SK-N-SH (cell line): ENCODE data around the gene TWNK. TPM values are rescaled to one million over a fixed set of nuclear protein-coding genes. Genes with fewer than 3 reads are reported as not detected.
"Not testable (repeated sequence)": the region's sequence is repeated elsewhere in the genome, so short reads cannot be mapped to it uniquely, and the experiment has no call there.

ENCODE experiments used
- CTCF ChIA-PET: fragments of 300-600, 350-600 bp; formaldehyde crosslinking; extraction: SDS; loops from one replicate; lab custom pipeline; 2021; lab: Yijun Ruan, JAX
- POLR2A ChIA-PET: fragments of 350-600 bp; sonication (Branson Sonifier 250); formaldehyde crosslinking; extraction: SDS; loops from one replicate; lab custom pipeline; 2020; ENCODE audit warnings: antibody characterized with exemption, inconsistent platforms; lab: Yijun Ruan, JAX
- DNase-seq: peaks from one replicate; pipeline ENCODE4 v3.0.0; 2012
- H2AFZ ChIP-seq: fragments of 200-600 bp; sonication (generic); 2 replicates; pipeline ENCODE4 v1.8.1; 2016; ENCODE audit warnings: antibody characterized with exemption, mild to moderate bottlenecking, low read depth
- H3F3A ChIP-seq: fragments of 200-600 bp; sonication (generic); replicated peaks from 2 replicates; pipeline ENCODE3; 2016; ENCODE audit warnings: antibody characterized with exemption, mild to moderate bottlenecking; ENCODE audit not compliant: insufficient read depth
- H3K27ac ChIP-seq, 2 experiments: fragments of 200-500 bp in 1 of 2; fragments of 200-600 bp in 1 of 2; sonication (Bioruptor generic) in 1 of 2; sonication (generic), shearing (Covaris generic) in 1 of 2; 2 replicates each; pipeline versions ENCODE4 v1.5.1 to v1.6.1; 2014 to 2016; ENCODE audit warnings: low read depth in 2 of 2, inconsistent platforms in 1 of 2, low read length in 1 of 2, mild to moderate bottlenecking in 1 of 2, mixed read lengths in 1 of 2
- H3K27me3 ChIP-seq: fragments of 200-600 bp; sonication (generic), shearing (Covaris generic); 2 replicates; pipeline ENCODE4 v1.6.1; 2016; ENCODE audit warnings: mixed run types; ENCODE audit not compliant: insufficient read depth
- H3K36me3 ChIP-seq, 2 experiments: fragments of 200-500 bp in 1 of 2; fragments of 200-600 bp in 1 of 2; sonication (Bioruptor generic) in 1 of 2; sonication (generic) in 1 of 2; replicated peaks in 1 of 2; 2 replicates each; pipeline versions ENCODE3 to v1.5.1; 2014 to 2016; ENCODE audit warnings: low read length in 1 of 2, mild to moderate bottlenecking in 1 of 2; ENCODE audit not compliant: insufficient read depth in 2 of 2, control insufficient read depth in 1 of 2
- H3K4me1 ChIP-seq, 2 experiments: fragments of 200-500 bp in 1 of 2; fragments of 200-600 bp in 1 of 2; sonication (Bioruptor generic) in 1 of 2; sonication (generic), shearing (Covaris generic) in 1 of 2; 2 replicates each; pipeline versions ENCODE4 v1.5.1 to v1.6.1; 2014 to 2016; ENCODE audit warnings: low read depth in 1 of 2, low read length in 1 of 2, mixed run types in 1 of 2; ENCODE audit not compliant: insufficient read depth in 2 of 2, control insufficient read depth in 1 of 2
- H3K4me2 ChIP-seq: fragments of 200-600 bp; sonication (generic), shearing (Covaris generic); 2 replicates; pipeline ENCODE4 v1.6.1; 2017; ENCODE audit warnings: mixed run types
- H3K4me3 ChIP-seq, 2 experiments: fragments of 200-500 bp in 1 of 2; fragments of 200-600 bp in 1 of 2; sonication (Bioruptor generic) in 1 of 2; sonication (generic), shearing (Covaris generic) in 1 of 2; 2 replicates each; pipeline versions ENCODE4 v1.5.1 to v1.8.1; 2014 to 2016; ENCODE audit warnings: low read depth in 2 of 2, inconsistent platforms in 1 of 2, low read length in 1 of 2, mild to moderate bottlenecking in 1 of 2, mixed read lengths in 1 of 2, moderate library complexity in 1 of 2
- H3K79me2 ChIP-seq: fragments of 200-600 bp; sonication (generic); 2 replicates; pipeline ENCODE4 v1.8.1; 2017; ENCODE audit warnings: mild to moderate bottlenecking; ENCODE audit not compliant: insufficient read depth
- H3K9ac ChIP-seq: fragments of 200-600 bp; sonication (generic); 2 replicates; pipeline ENCODE4 v1.6.1; 2017; ENCODE audit warnings: mixed run types
- H3K9me2 ChIP-seq: fragments of 200-600 bp; sonication (generic); 2 replicates; pipeline ENCODE4 v1.6.1; 2017; ENCODE audit warnings: mixed run types
- H3K9me3 ChIP-seq: fragments of 200-600 bp; sonication (generic); 2 replicates; pipeline ENCODE4 v1.6.1; 2017; ENCODE audit warnings: mixed run types, mild to moderate bottlenecking, moderate library complexity
- H4K20me1 ChIP-seq: fragments of 200-600 bp; sonication (generic); 2 replicates; pipeline ENCODE4 v1.6.1; 2017; ENCODE audit warnings: mild to moderate bottlenecking, mixed run types; ENCODE audit not compliant: insufficient read depth
- ELF1 ChIP-seq: IDR thresholded peaks from 2 replicates; pipeline ENCODE4 v1.4.0; 2012
- EP300 ChIP-seq, 2 experiments: IDR thresholded peaks; 2 replicates each; pipeline versions ENCODE4 v1.4.0 to v1.6.1; 2012; ENCODE audit warnings: borderline replicate concordance in 1 of 2, low read depth in 1 of 2, low read length in 1 of 2
- FOSL2 ChIP-seq: IDR thresholded peaks from 2 replicates; pipeline ENCODE4 v1.4.0; 2012; ENCODE audit warnings: low read depth, mild to moderate bottlenecking, moderate library complexity, borderline replicate concordance
- GABPA ChIP-seq: IDR thresholded peaks from 2 replicates; pipeline ENCODE4 v1.4.0; 2012; ENCODE audit warnings: low read depth, mild to moderate bottlenecking
- GATA2 ChIP-seq: sonication (generic); formaldehyde crosslinking; IDR thresholded peaks from 2 replicates; pipeline ENCODE4 v1.5.0; 2020; ENCODE audit warnings: mild to moderate bottlenecking, missing genetic modification reagents
- IRF3 ChIP-seq: fragments of 150-350 bp; IDR thresholded peaks from 2 replicates; pipeline ENCODE4 v1.6.1; 2016; ENCODE audit warnings: mild to moderate bottlenecking, low read depth, low read length
- MEF2A ChIP-seq: IDR thresholded peaks from 2 replicates; pipeline ENCODE4 v1.4.0; 2012; ENCODE audit warnings: low read depth, borderline replicate concordance
- MXI1 ChIP-seq: IDR thresholded peaks from 2 replicates; pipeline ENCODE4 v1.6.1; 2012; ENCODE audit warnings: mild to moderate bottlenecking, low read depth, low read length, improper control_type of control experiment
- PBX3 ChIP-seq: IDR thresholded peaks from 2 replicates; pipeline ENCODE4; 2012
- RAD21 ChIP-seq: IDR thresholded peaks from 2 replicates; pipeline ENCODE4 v1.6.1; 2012; ENCODE audit warnings: mild to moderate bottlenecking, low read length
- REST ChIP-seq: IDR thresholded peaks from 2 replicates; pipeline ENCODE4 v1.6.1; 2012; ENCODE audit warnings: mild to moderate bottlenecking, low read depth, low read length, moderate library complexity
- RXRA ChIP-seq: IDR thresholded peaks from 2 replicates; pipeline ENCODE4 v1.4.0; 2012; ENCODE audit warnings: low read depth, mild to moderate bottlenecking, borderline replicate concordance
- TAF1 ChIP-seq: IDR thresholded peaks from 2 replicates; pipeline ENCODE4 v1.6.1; 2012; ENCODE audit warnings: low read depth, mild to moderate bottlenecking, low read length, moderate library complexity, borderline replicate concordance
- TCF12 ChIP-seq: IDR thresholded peaks from 2 replicates; pipeline ENCODE4 v1.4.0; 2012
- TEAD4 ChIP-seq: IDR thresholded peaks from 2 replicates; pipeline ENCODE4 v1.4.0; 2012; ENCODE audit warnings: mild to moderate bottlenecking, borderline replicate concordance; ENCODE audit not compliant: insufficient read depth
- USF2 ChIP-seq: fragments of 150-350 bp; IDR thresholded peaks from 2 replicates; pipeline ENCODE4 v1.6.1; 2017; ENCODE audit warnings: antibody characterized with exemption, low read length, low read depth, borderline replicate concordance
- whole genome bisulfite sequencing: methylation state at CpG from one replicate; pipeline ENCODE4 v1.1.6; 2017; ENCODE audit warnings: low lambda C conversion rate; 5-methylcytosine and 5-hydroxymethylcytosine counted together
- polyA plus RNA-seq, 3 experiments: library from polyadenylated mRNA; depleted of rRNA; stranded (reverse); fragments of >200 nt; gene quantifications; 2 replicates each; pipeline ENCODE4 v1.2.3, GENCODE V29; 2012

Gene TWNK
- polyA plus RNA-seq, 1 of the 3 experiments (the other 2 are of a cell fraction) = 16.4 TPM

- H3K27me3 ChIP-seq, H3K9me2 ChIP-seq, H3K9me3 ChIP-seq, H2AFZ ChIP-seq, H3K9ac ChIP-seq, POLR2A ChIA-PET, H3K27ac ChIP-seq, H3K4me3 ChIP-seq, DNase-seq: not testable (repeated sequence)
- H4K20me1 ChIP-seq = peaks cover 39% of the 10 kb centered on the region
- peaks cover 38 to 48% of the 10 kb centered on the region in 2 experiments for H3K36me3 ChIP-seq
- peaks cover 25% of the 10 kb centered on the region for H3F3A ChIP-seq
- H3K4me1 ChIP-seq = peaks cover 7 to 31% of the 10 kb centered on the region in 2 experiments; a peak in 2 of 4 replicates
- WGBS = 89% methylated on average over 4 of the region's 4 CpGs
- H3K4me2 ChIP-seq = peak overlapping the region; percentile 94
- CTCF ChIA-PET = interaction anchor here (1.0 to 15.0 kb wide), 7 partner anchors 8 to 108 kb away, joined by 3 to 198 read pairs (median 4); no protein-coding TSS in a partner anchor
- H3K79me2 ChIP-seq = peaks cover 47% of the 10 kb centered on the region
These were observed 47.1 kb downstream of the TWNK start for GRCh38 chr10:101034404-101034803.

- H3K9me3 ChIP-seq = no peaks in the 10 kb centered on the region
- WGBS = no CpG with 5 or more reads among the region's 7 CpGs
- peaks cover 39% of the 10 kb centered on the region for H4K20me1 ChIP-seq
- H3K27me3 ChIP-seq = no peaks in the 10 kb centered on the region
- H3K9ac ChIP-seq = no peak overlapping the region
- peaks cover 38 to 53% of the 10 kb centered on the region in 2 experiments for H3K36me3 ChIP-seq
- no peak overlapping the region for H3K4me3 ChIP-seq
- DNase-seq = no peak
- TF ChIP-seq USF2 = no peak
- TF ChIP-seq EP300 (IDR thresholded peaks at IDR 0.05; ENCODE audit: borderline replicate concordance in 1 of 2, low read depth in 1 of 2, low read length in 1 of 2) = no peak
- TF ChIP-seq MXI1 = no peak
- TF ChIP-seq ELF1 = no peak
- TF ChIP-seq RAD21 = no peak
- TF ChIP-seq FOSL2 = no peak
- no peak for TF ChIP-seq MEF2A
- TF ChIP-seq RXRA = no peak
- no peak for TF ChIP-seq IRF3
- no peak for TF ChIP-seq REST
- no peak for TF ChIP-seq TEAD4
- TF ChIP-seq PBX3 = no peak
- TF ChIP-seq GATA2 (CRISPR knock-in tag) = no peak
- no peak for TF ChIP-seq TCF12
- TF ChIP-seq GABPA = no peak
- TF ChIP-seq TAF1 = no peak
- H3K27ac ChIP-seq = no peak overlapping the region
- no peaks in the 10 kb centered on the region for H3K9me2 ChIP-seq
- H3K4me1 ChIP-seq = peaks cover 7 to 22% of the 10 kb centered on the region in 2 experiments; a peak in 2 of 4 replicates
- ChIA-PET POLR2A (interaction anchor here (0.6 kb wide), 1 partner anchor 31 kb away, joined by 3 read pairs; no protein-coding TSS in a partner anchor), CTCF (interaction anchor here (0.9 to 15.0 kb wide), 8 partner anchors 7 to 107 kb away, joined by 3 to 198 read pairs (median 5); no protein-coding TSS in a partner anchor)
- H3K4me2 ChIP-seq = no peak overlapping the region
- no peak overlapping the region for H2AFZ ChIP-seq
- H3K79me2 ChIP-seq = peaks cover 47% of the 10 kb centered on the region
- peaks cover 32% of the 10 kb centered on the region for H3F3A ChIP-seq
These were observed 48.0 kb downstream of the TWNK start for GRCh38 chr10:101035314-101035713.
